Measurements from ENCODE around the gene PRF1. TPM values are rescaled to one million over a fixed set of nuclear protein-coding genes. Genes with fewer than 3 reads are reported as not detected.

PRF1 gene
- total and polyA plus RNA-seq, 2 of the 13 experiments (the other 11 are each of a cell fraction or from before 2014, with no cell fraction given) = 1.00 to 1.4 TPM

Other genes starting within 250 kb of the PRF1 start
- gene LRRC20, start 220.1 kb downstream of the PRF1 start, total RNA-seq (2016; rRNA removed; fragmentation: Illumina TruSeq; extraction: Trizol) = 37.5 and 38.6 TPM in 2 replicates
- gene LRRC20, start 220.1 kb downstream of the PRF1 start, polyA plus RNA-seq (2011; rRNA removed) = 31.1 and 37.0 TPM in 2 replicates
- 22.0 and 38.0 TPM in 2 replicates for gene EIF4EBP2, start 198.6 kb downstream of the PRF1 start, total RNA-seq (2016; rRNA removed; fragmentation: Illumina TruSeq; extraction: Trizol)
- gene EIF4EBP2, start 198.6 kb downstream of the PRF1 start, polyA plus RNA-seq (2011; rRNA removed) = 15.2 and 16.9 TPM in 2 replicates
- gene NODAL, start 161.1 kb downstream of the PRF1 start, total RNA-seq (2016; rRNA removed; fragmentation: Illumina TruSeq; extraction: Trizol) = 0.24 TPM in 1 of 2 replicates, not detected in the other
- not detected in 2 replicates for gene NODAL, start 161.1 kb downstream of the PRF1 start, polyA plus RNA-seq (2011; rRNA removed)
- 0.06 and 0.07 TPM in 2 replicates for gene PALD1, start 124.0 kb downstream of the PRF1 start, total RNA-seq (2016; rRNA removed; fragmentation: Illumina TruSeq; extraction: Trizol)
- 0.08 and 0.09 TPM in 2 replicates for gene PALD1, start 124.0 kb downstream of the PRF1 start, polyA plus RNA-seq (2011; rRNA removed)
- 0.04 TPM in 1 of 2 replicates, not detected in the other for gene ADAMTS14, start 69.8 kb upstream of the PRF1 start, total RNA-seq (2016; rRNA removed; fragmentation: Illumina TruSeq; extraction: Trizol)
- gene ADAMTS14, start 69.8 kb upstream of the PRF1 start, polyA plus RNA-seq (2011; rRNA removed) = 0.07 and 0.10 TPM in 2 replicates
- gene TBATA, start 182.6 kb upstream of the PRF1 start, total RNA-seq (2016; rRNA removed; fragmentation: Illumina TruSeq; extraction: Trizol) = not detected in 2 replicates
- not detected in 2 replicates for gene TBATA, start 182.6 kb upstream of the PRF1 start, polyA plus RNA-seq (2011; rRNA removed)
- gene SGPL1, start 213.2 kb upstream of the PRF1 start, total RNA-seq (2016; rRNA removed; fragmentation: Illumina TruSeq; extraction: Trizol) = 19.0 and 25.0 TPM in 2 replicates
- gene SGPL1, start 213.2 kb upstream of the PRF1 start, polyA plus RNA-seq (2011; rRNA removed) = 15.7 and 17.6 TPM in 2 replicates